ENCODE results near the gene POT1.

POT1 gene

DNA sequence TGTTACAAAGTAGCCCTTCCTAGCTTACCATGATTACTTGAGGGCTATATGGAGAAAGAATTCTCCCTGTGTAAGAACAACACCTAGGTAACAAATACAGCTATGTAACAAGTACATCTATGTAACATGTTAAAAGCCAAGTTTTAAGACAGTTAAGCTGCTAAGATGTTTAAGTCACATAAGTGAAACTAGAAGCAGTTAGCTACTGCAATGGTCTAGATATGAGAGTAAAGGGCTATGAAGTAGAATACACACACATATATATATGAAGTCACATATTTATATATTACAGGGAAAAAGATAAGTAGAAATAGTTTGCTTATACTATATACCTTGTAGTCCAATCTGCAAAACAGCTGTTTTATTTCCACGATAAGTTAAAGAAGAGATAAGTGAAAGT, 14.4 kb downstream of the POT1 start:
- TF ChIP-seq, protein P1, sequence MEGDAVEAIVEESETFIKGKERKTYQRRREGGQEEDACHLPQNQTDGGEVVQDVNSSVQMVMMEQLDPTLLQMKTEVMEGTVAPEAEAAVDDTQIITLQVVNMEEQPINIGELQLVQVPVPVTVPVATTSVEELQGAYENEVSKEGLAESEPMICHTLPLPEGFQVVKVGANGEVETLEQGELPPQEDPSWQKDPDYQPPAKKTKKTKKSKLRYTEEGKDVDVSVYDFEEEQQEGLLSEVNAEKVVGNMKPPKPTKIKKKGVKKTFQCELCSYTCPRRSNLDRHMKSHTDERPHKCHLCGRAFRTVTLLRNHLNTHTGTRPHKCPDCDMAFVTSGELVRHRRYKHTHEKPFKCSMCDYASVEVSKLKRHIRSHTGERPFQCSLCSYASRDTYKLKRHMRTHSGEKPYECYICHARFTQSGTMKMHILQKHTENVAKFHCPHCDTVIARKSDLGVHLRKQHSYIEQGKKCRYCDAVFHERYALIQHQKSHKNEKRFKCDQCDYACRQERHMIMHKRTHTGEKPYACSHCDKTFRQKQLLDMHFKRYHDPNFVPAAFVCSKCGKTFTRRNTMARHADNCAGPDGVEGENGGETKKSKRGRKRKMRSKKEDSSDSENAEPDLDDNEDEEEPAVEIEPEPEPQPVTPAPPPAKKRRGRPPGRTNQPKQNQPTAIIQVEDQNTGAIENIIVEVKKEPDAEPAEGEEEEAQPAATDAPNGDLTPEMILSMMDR (IDR thresholded peaks at IDR 0.05; ENCODE audit: control insufficient read depth, insufficient read depth, low read depth, low read length, missing control alignments), result no peak
- H3K4me3 ChIP-seq (ENCODE audit: control insufficient read depth, low read depth, low read length), result no peak overlapping the region
- no peak for DNase-seq (ENCODE audit: low read depth)

DNA sequence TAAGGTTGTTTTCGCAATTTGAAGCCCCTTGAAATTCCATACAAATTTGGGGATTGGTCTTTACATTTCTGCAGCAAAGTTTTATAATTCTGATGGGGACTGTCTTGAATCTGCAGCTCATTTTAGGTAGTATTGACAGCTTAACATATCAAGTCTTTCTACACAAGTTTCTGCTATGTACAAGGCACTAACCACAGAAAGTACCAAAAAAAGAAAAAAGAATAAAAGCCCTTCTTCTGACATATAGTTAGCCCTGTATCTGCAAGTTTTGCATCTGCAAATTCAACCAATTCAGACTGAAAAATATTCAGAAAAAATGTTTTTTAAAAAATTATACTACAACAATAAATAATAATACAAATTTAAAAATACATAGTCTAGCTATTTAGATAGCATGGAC, 15.3 kb downstream of the POT1 start:
- no peak for DNase-seq (ENCODE audit: low read depth)
- no peak overlapping the region for H3K4me3 ChIP-seq (ENCODE audit: control insufficient read depth, low read depth, low read length)
- TF ChIP-seq, protein P1 (IDR thresholded peaks at IDR 0.05; ENCODE audit: control insufficient read depth, insufficient read depth, low read depth, low read length, missing control alignments), result no peak

DNA sequence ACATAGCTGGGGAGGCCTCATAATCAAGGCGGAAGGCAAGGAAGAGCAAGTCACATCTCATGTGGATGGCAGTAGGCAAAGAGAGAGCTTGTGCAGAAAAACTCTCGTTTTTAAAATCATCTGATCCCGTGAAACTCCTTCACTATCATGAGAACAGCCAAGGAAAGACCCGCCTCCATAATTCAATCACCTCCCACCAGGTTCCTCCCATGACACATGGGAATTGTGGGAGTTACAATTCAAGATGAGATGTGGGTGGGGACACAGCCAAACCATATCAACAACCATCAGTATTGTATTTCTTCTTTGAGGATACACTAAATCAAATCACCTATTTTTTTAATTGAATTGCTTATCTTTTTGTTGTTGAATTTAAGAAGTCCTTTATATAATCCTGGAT, 16.7 kb downstream of the POT1 start:
- H3K4me3 ChIP-seq (ENCODE audit: control insufficient read depth, low read depth, low read length), result no peak overlapping the region
- no peak for DNase-seq (ENCODE audit: low read depth)
- TF ChIP-seq, protein P1 (IDR thresholded peaks at IDR 0.05; ENCODE audit: control insufficient read depth, insufficient read depth, low read depth, low read length, missing control alignments), result no peak

DNA sequence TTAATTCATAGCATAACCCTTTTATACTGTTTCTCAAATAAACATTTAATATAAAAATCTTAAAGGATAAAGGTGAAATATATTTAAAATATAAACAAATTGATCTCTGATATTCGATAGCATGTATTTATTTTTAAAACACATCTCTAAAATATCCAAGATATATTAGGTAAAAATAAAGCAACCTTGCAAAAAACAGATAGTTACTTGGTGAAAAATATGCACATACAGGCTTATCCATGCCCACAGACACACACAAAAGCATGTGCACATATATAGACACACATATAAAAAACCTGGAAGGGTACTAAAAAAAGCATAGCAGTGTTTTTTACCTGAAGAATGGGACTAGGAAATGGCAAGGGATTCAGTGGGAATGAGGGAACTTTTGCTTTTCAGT, 19.8 kb downstream of the POT1 start:
- DNase-seq (ENCODE audit: low read depth), result no peak
- no peak overlapping the region for H3K4me3 ChIP-seq (ENCODE audit: control insufficient read depth, low read depth, low read length)
- TF ChIP-seq, protein P1 (IDR thresholded peaks at IDR 0.05; ENCODE audit: control insufficient read depth, insufficient read depth, low read depth, low read length, missing control alignments), result no peak

DNA sequence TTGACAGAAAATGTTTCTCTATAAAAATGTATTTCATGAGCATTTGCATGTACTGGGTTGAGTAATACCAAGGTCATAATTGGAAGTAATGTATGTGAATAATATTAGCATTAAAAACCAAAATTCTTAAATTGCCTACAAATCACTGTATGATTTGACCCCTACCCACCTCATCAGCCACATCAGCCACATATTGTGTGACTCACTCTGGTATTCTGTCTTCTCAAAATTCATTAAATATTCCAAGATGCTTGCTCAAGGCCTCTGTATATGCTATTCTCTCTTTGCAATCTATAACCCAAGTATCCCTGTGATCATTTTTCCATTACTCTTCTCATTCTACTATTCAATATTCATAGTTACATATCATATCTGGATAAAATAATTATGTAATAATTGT, 21.4 kb downstream of the POT1 start:
- no peak for DNase-seq (ENCODE audit: low read depth)
- TF ChIP-seq, protein P1 (IDR thresholded peaks at IDR 0.05; ENCODE audit: control insufficient read depth, insufficient read depth, low read depth, low read length, missing control alignments), result no peak
- no peak overlapping the region for H3K4me3 ChIP-seq (ENCODE audit: control insufficient read depth, low read depth, low read length)

DNA sequence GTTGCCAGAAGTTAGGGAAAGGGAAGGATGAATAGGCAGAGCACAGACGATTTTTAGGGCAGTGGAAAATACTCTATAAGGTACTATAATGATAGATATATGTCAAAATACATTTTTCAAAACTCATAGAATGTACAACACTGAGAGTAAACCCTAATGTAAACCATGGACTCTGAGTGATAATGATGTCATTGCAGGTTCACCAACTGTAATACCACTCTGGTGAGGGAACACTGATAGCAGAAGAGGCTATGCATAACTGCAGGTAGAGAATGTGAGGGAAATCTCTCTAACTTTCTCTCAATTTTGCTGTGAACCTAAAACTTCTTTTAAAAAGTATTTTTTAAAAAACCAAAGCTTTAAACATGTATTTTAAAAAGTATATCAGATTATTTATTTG, 22.1 kb downstream of the POT1 start:
- TF ChIP-seq, protein P1 (IDR thresholded peaks at IDR 0.05; ENCODE audit: control insufficient read depth, insufficient read depth, low read depth, low read length, missing control alignments), result no peak
- no peak overlapping the region for H3K4me3 ChIP-seq (ENCODE audit: control insufficient read depth, low read depth, low read length)
- DNase-seq (ENCODE audit: low read depth), result no peak

DNA sequence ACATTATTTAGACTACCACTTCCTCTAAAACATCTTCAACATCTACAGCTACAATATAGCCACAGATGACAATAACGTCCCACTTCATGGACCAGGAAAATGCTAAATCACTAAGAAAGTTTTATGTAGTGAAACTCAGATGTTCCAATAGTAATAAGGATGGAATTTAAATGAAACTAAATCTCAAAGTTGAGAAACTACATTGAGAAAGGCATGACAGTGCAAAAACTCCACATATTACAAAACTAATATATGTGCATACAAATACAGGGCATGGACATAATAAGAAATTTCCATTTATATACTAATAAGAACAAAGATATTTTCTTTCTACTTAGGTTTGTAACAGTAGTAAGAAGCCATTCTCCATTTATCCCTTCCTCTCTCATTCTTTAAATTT, 31.1 kb downstream of the POT1 start:
- TF ChIP-seq, protein P1 (IDR thresholded peaks at IDR 0.05; ENCODE audit: control insufficient read depth, insufficient read depth, low read depth, low read length, missing control alignments), result no peak
- H3K4me3 ChIP-seq (ENCODE audit: control insufficient read depth, low read depth, low read length), result no peak overlapping the region

More for the DNA sequence above, 31.1 kb downstream of the POT1 start:
- no peak for DNase-seq (ENCODE audit: low read depth)
